Panc1 (cell line): ENCODE results near the gene PDE11A. TPM values are rescaled to one million over a fixed set of nuclear protein-coding genes. Genes with fewer than 3 reads are reported as not detected.

Experiments
- ATAC-seq: fragments of 200-7000 bp; cut with Tn5 transposase; 2 replicates; pipeline ENCODE4 v1.9.1; 2020; ENCODE audit warnings: mild to moderate bottlenecking, moderate library complexity
- BruUV-seq: library from RNA; stranded (reverse); fragments of 400-500 nt; replicated peaks from 2 replicates; lab custom pipeline; 2021; lab: Mats Ljungman, UMichigan
- CTCF ChIA-PET: fragments of 300-600 bp; sonication (Branson Sonifier 250); formaldehyde crosslinking; loops from one replicate; lab custom pipeline; 2022; ENCODE audit warnings: antibody characterized with exemption; lab: Charles Lee
- POLR2A ChIA-PET: fragments of 300-600 bp; sonication (Branson Sonifier 250); formaldehyde crosslinking; loops from one replicate; lab custom pipeline; 2022; ENCODE audit warnings: antibody characterized with exemption; lab: Charles Lee
- DNase-seq: peaks from one replicate; pipeline ENCODE4 v3.0.0-alpha.2; 2010; ENCODE audit warnings: low read depth, low spot score
- H3K27ac ChIP-seq: 2 replicates; pipeline ENCODE4 v1.5.1; 2011; ENCODE audit warnings: mild to moderate bottlenecking, low read length, inconsistent platforms
- H3K27me3 ChIP-seq: fragments of 200-500 bp; sonication (Bioruptor generic); 2 replicates; pipeline ENCODE4 v1.6.0; 2014; ENCODE audit warnings: low read length, inconsistent platforms; ENCODE audit not compliant: control insufficient read depth, insufficient read depth
- H3K36me3 ChIP-seq: fragments of 200-500 bp; sonication (Bioruptor generic); 2 replicates; pipeline ENCODE4 v1.5.1; 2014; ENCODE audit warnings: inconsistent platforms, mild to moderate bottlenecking, low read length, moderate library complexity; ENCODE audit not compliant: control insufficient read depth, insufficient read depth
- H3K4me1 ChIP-seq: 2 replicates; pipeline ENCODE4 v1.5.1; 2011; ENCODE audit warnings: inconsistent platforms, mild to moderate bottlenecking, low read length, moderate library complexity; ENCODE audit not compliant: control insufficient read depth, insufficient read depth
- H3K4me3 ChIP-seq, 2 experiments: 2 replicates each; pipeline ENCODE4 v1.5.1; 2011 to 2012; ENCODE audit warnings: low read depth in 2 of 2, low read length in 2 of 2, mild to moderate bottlenecking in 2 of 2, inconsistent platforms in 1 of 2, moderate library complexity in 1 of 2
- H3K9me3 ChIP-seq: fragments of 200-500 bp; sonication (Bioruptor generic); 2 replicates; pipeline ENCODE4 v1.5.1; 2014; ENCODE audit warnings: low read depth, mild to moderate bottlenecking, inconsistent platforms, low read length, moderate library complexity; ENCODE audit not compliant: control insufficient read depth, insufficient read depth
- POLR2AphosphoS5 ChIP-seq: IDR thresholded peaks from 2 replicates; pipeline ENCODE4 v1.6.1; 2012; ENCODE audit warnings: mild to moderate bottlenecking, low read depth, low read length, moderate library complexity
- SIN3A ChIP-seq: IDR thresholded peaks from 2 replicates; pipeline ENCODE4 v1.6.1; 2012; ENCODE audit warnings: low read depth, mild to moderate bottlenecking, low read length, moderate library complexity, borderline replicate concordance; ENCODE audit not compliant: insufficient read depth
- TCF7L2 ChIP-seq: IDR thresholded peaks from 2 replicates; pipeline ENCODE4 v1.6.1; 2011; ENCODE audit warnings: mild to moderate bottlenecking, low read depth, low read length, inconsistent platforms
- in situ Hi-C: cut with HindIII; loops from 2 replicates; pipeline ENCODE4 v1.10.0; 2016; ENCODE audit warnings: low sequenced_read_pairs, low pct_unique_long_range_greater_than_20kb
- intact Hi-C: fragments of 100-400 bp; cut with micrococcal nuclease; formaldehyde crosslinking; loops from one replicate; pipeline ENCODE4 v1.10.0; 2022; ENCODE audit not compliant: unreplicated experiment
- total RNA-seq: library from RNA; stranded (reverse); gene quantifications from one replicate; pipeline ENCODE4 v1.2.1, GENCODE V29; 2021; ENCODE audit not compliant: unreplicated experiment
- TF ChIP-seq, protein P1 (sequence below), 2 experiments: IDR thresholded peaks; 2 replicates each; pipeline ENCODE4 v1.6.1; 2011 to 2012; ENCODE audit warnings: low read depth in 2 of 2, control low read depth in 1 of 2, low read length in 1 of 2, mild to moderate bottlenecking in 1 of 2, moderate library complexity in 1 of 2; ENCODE audit not compliant: insufficient read depth in 1 of 2
- TF ChIP-seq, protein P2 (sequence below): fragments of 450-650 bp; IDR thresholded peaks from 2 replicates; pipeline ENCODE4 v1.5.1; 2017; ENCODE audit warnings: mild to moderate bottlenecking

PDE11A gene
- total RNA-seq, 1 experiment from 2014 or later, result not detected

DNA sequence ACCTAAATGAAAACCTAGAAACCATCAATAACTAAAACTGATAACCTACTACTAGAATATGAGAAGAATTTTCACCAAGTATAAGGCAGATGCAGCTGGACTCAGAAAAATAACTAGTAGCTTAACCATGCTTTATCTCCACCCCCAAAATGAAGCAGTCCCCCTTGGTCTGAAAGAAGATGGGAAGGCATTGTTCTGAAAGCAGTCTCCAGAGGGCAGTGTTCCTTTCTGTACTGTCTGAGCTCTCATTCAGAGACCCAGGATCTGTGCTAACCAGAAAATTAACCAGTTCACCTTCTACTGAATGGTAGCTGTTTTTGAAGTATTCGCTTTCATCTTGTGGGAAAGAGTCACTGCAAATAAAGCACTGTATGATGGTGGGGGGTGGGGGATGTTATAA, 273.0 kb downstream of the PDE11A start:
- no peak for TF ChIP-seq POLR2AphosphoS5
- no peak for TF ChIP-seq TCF7L2
- TF ChIP-seq, protein P1, sequence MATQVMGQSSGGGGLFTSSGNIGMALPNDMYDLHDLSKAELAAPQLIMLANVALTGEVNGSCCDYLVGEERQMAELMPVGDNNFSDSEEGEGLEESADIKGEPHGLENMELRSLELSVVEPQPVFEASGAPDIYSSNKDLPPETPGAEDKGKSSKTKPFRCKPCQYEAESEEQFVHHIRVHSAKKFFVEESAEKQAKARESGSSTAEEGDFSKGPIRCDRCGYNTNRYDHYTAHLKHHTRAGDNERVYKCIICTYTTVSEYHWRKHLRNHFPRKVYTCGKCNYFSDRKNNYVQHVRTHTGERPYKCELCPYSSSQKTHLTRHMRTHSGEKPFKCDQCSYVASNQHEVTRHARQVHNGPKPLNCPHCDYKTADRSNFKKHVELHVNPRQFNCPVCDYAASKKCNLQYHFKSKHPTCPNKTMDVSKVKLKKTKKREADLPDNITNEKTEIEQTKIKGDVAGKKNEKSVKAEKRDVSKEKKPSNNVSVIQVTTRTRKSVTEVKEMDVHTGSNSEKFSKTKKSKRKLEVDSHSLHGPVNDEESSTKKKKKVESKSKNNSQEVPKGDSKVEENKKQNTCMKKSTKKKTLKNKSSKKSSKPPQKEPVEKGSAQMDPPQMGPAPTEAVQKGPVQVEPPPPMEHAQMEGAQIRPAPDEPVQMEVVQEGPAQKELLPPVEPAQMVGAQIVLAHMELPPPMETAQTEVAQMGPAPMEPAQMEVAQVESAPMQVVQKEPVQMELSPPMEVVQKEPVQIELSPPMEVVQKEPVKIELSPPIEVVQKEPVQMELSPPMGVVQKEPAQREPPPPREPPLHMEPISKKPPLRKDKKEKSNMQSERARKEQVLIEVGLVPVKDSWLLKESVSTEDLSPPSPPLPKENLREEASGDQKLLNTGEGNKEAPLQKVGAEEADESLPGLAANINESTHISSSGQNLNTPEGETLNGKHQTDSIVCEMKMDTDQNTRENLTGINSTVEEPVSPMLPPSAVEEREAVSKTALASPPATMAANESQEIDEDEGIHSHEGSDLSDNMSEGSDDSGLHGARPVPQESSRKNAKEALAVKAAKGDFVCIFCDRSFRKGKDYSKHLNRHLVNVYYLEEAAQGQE (IDR thresholded peaks at IDR 0.05; ENCODE audit: insufficient read depth in 1 of 2, low read depth in 2 of 2, low read length in 1 of 2), result no peak
- TF ChIP-seq, protein P2, sequence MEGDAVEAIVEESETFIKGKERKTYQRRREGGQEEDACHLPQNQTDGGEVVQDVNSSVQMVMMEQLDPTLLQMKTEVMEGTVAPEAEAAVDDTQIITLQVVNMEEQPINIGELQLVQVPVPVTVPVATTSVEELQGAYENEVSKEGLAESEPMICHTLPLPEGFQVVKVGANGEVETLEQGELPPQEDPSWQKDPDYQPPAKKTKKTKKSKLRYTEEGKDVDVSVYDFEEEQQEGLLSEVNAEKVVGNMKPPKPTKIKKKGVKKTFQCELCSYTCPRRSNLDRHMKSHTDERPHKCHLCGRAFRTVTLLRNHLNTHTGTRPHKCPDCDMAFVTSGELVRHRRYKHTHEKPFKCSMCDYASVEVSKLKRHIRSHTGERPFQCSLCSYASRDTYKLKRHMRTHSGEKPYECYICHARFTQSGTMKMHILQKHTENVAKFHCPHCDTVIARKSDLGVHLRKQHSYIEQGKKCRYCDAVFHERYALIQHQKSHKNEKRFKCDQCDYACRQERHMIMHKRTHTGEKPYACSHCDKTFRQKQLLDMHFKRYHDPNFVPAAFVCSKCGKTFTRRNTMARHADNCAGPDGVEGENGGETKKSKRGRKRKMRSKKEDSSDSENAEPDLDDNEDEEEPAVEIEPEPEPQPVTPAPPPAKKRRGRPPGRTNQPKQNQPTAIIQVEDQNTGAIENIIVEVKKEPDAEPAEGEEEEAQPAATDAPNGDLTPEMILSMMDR, result peak; percentile 72
- TF ChIP-seq SIN3A, result no peak
- no peak overlapping the region for H3K4me3 ChIP-seq
- CTCF ChIA-PET, result interaction anchor here (0.6 kb wide), 1 partner anchor 133 kb away, joined by 7 read pairs; no protein-coding TSS in a partner anchor
- in situ Hi-C loops (no loop called here), intact Hi-C loops (no loop called here)
- DNase-seq (peak; percentile 8), ATAC-seq (peak; percentile 78)
- no peaks in the 10 kb centered on the region for H3K9me3 ChIP-seq
- peaks cover 3% of the 10 kb centered on the region; the same call in 1 of the 2 replicates for H3K27me3 ChIP-seq
- H3K4me1 ChIP-seq, result no peaks in the 10 kb centered on the region
- no peak overlapping the region for H3K27ac ChIP-seq
- H3K36me3 ChIP-seq, result no peaks in the 10 kb centered on the region
- POLR2A ChIA-PET, result interaction anchor here (0.5 kb wide), 1 partner anchor 610 kb away, joined by 7 read pairs; no protein-coding TSS in a partner anchor
- no TSS peak for BruUV-seq

DNA sequence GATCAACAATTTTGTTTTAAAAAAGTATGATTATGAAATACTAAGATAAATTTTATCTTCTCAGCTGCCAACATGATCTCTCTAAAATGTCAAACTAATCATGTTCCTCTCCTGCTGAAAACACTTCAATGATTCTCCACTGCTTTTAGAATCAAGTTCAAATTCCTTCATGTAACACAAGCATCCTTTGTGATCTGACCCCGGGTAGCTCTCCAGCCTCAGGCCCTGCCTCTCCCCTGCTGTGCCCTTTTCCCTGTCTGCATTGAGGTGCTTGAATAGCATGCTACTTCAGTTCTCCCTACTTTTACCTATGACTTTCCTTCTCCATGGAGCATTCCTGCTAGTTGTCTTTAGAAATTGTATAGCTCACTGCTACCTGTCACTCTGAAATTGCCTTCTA, 274.8 kb downstream of the PDE11A start:
- in situ Hi-C loops (no loop called here), intact Hi-C loops (no loop called here)
- TF ChIP-seq SIN3A (no peak), POLR2AphosphoS5 (no peak), TCF7L2 (no peak)
- TF ChIP-seq, protein P2, result no peak
- TF ChIP-seq, protein P1 (IDR thresholded peaks at IDR 0.05; ENCODE audit: insufficient read depth in 1 of 2, low read depth in 2 of 2, low read length in 1 of 2), result no peak
- Histone ChIP-seq H3K27me3 (peaks cover 3% of the 10 kb centered on the region; the same call in 1 of the 2 replicates), H3K36me3 (no peaks in the 10 kb centered on the region), H3K4me3 (no peak overlapping the region), H3K27ac (no peak overlapping the region), H3K9me3 (no peaks in the 10 kb centered on the region), H3K4me1 (no peaks in the 10 kb centered on the region)
- DNase-seq, result no peak
- CTCF ChIA-PET, result no interaction called here
- no TSS peak for BruUV-seq
- ATAC-seq, result no peak
- POLR2A ChIA-PET, result no interaction called here
